T-helper 9 cell (primary cell): Measurements from ENCODE around the gene TMEM129.

ENCODE experiments used
- DNase-seq: peaks from one replicate; pipeline ENCODE4 v3.0.0-alpha.2; 2020

The TMEM129 gene

DNA sequence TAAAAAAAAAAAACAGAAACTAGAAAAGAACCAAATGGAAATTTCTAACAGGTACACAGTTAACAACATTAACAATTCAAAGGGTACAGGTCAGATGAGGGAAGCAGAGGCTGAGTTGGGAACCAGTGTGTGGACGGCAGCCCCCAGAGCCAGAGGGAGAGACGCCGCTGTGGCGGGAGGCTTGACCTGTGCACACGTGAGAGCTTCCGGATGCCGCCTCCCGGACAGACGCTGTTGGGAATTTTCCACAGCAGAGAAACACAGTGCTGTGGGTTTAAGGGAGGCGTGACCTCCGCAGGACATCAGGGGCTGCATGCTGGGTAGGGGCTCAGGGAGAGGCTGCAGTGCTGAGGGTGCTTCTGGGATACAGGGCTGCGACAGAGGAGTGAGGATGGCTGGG lies 22.4 kb upstream of the TMEM129 start:
- DNase-seq, result no peak

DNA sequence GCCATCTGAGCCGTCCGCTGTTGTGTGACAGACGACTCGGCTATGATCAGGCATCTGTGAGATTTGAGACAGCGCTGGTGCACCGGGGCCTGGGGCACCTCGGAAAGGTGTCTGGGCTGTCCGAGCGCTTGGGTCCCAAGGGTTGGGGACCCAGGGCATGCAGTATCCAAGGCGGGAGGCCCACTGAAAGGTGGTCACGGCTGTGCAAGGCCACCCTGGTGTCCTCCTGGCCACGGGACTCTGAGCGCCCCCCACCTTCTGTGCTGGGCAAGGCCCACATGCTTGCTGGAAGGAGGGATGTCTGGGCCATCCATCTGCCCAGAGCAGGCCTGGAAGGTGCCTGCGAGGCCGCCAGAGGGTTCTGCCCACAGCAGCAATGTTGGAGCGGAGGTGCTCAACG lies 20.1 kb upstream of the TMEM129 start:
- DNase-seq, result no peak

DNA sequence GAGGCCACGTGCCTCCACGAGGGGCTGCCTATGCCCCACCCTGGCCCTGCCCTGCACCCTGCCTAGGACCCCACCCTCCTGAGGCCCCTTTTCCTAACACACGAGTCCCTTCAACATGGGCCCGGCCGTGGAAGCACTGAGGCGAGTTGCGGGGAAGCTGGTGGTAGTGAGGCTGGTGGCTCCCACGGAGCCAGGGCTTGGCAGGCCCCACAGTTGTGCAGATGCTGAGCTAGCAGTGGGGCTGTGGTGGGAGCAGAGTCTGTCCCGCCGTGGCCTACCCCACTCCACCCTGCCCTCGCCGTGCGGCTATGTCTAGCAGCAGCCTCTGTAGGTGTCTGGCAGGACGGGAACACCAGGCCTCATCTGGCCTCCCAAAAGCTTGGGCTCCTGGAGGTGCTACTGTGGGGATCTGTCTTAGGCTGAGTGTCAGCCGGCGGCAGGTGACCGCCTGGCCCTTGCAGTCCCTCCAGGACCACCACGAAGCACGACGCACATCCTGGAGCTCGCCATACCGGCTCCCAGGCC lies 19.0 kb upstream of the TMEM129 start:
- no peak for DNase-seq

DNA sequence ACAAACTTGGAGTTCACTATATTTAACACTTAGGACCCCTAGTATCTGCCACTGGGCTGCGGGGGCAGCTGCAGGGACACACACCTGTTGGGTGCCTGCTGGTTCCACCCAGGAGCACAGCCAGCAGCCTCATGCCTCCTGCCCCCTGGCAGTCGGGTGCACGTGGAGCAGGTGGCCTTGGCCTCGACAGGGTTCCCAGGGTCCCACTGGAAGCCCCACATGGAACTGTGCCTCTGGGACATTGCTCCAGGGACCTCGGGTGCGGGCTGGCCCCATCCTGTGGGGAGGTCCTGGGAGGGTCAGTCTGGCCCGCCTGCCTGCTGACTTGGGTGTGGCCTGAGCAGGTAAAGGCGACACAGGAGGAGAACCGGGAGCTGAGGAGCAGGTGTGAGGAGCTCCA lies 18.2 kb upstream of the TMEM129 start:
- DNase-seq, result no peak

DNA sequence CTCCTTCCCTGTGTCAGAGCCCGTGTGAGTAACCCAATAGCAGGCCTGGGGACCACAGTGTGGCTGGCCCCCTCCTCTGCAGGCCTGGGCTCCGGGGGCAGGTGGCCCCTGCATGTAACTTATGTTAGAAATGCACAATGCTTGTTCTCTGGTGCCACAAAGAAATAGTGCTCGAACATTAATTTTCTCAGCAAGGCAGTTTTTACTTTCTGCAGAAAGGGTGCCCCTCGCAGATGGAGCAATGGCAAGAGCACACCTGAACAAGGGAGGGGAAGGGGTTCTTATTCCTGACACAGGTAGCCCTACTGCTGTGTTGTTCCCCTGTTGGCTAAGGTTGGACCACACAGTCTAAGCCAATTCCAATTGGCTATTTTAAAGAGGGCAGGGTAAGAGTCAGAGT lies 17.3 kb upstream of the TMEM129 start:
- no peak for DNase-seq

DNA sequence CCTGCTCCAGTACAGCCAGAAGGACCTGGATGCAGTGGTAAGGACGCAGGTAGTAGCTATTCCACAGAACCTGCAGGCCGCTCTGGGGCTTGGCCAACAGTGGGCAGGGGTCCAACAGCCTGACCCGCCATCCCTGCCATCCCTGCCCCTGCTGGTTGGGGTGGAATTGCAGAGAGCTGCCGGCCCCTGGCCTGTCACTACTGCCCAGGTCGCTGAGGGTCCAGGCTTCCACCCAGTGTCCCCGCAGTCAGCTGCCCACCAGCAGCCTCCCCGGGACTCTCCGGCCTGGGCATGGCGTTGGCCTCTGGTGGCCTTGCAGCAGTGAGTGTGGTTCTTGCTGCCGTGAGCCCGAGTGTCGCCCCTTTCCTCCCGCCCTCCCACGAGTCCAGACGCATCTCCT lies 16.5 kb upstream of the TMEM129 start:
- no peak for DNase-seq

DNA sequence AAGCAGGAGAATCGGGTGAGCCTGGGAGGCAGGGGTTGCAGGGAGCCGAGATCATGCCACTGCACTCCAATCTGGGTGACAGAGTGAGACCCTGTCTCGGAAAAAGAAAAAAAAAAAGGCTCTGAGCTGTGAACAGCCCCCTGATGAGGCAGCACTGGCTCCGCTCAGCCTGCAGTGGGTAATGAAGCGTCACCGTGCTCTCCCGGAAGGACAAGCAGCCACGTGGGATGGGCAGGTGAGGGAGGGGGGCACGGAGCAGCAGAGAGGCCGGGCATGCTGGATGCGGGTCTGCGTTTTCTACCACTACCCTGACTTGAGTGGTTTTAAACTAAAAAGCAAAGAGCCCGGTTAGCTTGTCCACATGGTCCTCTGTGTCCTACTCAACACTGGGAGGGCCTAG lies 15.7 kb upstream of the TMEM129 start:
- DNase-seq, result no peak

DNA sequence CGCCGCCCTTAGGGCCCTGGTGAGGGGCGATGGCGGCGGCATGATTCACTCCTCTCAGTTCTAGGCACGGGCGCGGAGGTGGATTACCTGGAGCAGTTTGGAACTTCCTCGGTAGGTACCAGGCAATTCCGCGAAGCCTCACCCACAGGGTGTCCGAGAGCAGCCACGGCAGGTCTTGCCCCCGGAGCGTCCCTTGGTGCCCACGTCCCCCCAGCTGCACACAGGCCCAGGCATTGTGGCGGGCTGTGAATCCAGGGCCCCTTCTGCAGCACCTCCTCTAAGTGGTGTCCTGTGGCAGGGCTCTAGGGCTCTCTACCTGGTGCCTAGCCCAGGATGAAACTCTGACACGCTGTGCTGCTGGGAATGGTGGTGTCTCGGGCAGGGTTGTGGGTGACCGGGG lies 14.1 kb upstream of the TMEM129 start:
- no peak for DNase-seq

DNA sequence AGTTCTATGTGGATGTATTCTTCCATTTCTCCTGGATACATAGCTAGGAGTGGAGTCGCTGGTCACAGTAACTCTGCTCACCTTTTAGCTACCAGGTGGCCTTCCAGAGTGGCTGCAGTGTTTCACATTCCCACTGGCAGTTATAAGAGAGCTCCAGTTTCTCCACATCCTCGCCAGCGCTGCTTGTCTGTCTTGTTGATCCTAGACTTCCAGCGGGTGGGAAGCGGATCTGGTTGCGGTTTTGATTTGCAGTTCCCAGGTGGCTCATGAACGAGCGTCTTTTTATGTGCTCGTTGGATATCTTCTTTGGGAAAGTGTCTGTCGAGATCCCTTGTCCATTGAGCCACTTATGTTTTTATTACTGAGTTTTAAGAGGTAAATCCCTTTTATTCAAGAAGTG lies 11.8 kb upstream of the TMEM129 start:
- DNase-seq, result no peak

DNA sequence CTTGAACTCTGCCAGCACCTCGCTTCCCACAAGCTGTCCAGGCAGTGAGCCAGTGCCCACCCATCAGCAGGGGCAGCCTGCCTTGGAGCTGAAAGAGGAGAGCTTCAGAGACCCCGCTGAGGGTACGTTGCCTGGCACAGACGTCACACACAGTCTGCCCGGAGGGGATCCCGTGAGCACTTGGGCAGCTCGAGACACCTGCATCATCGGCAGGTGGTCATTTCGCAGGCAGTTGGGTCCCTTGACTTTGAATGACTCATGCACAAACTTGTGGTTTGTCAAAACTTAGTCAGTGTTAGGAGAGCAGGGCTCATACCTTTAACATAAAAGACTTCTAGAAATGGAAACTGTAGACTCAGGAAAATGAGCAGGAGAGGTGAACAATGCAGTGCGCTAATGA lies 10.1 kb upstream of the TMEM129 start:
- no peak for DNase-seq

DNA sequence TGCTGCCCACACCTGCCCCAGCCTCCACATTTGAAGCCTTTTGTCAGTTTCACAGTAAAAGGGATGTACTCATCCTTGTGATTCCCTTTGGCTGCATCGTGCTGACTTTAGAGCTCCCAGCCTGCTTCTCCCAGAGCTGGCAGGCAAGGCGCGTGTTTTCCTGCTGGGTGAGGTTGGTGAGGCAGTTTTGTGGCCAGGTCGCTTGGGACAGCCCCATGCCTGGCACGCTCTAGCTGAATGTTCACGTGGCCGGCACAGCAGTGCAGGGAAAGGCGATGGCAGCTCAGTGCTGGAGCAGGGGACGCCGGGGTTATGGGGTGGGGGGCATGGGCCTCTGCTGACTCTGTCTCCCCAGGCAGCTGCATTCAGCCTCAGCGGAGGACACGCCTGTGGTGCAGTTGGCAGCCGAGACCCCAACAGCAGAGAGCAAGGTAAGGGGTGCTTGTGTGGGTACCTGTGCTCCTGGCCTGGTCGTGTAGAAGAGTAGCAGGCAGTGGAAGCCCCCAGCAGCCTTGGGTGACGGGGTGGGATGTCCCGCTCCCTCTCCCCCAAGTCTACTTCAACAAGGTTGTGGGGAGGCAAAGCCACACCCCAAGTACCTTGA lies 9.5 kb upstream of the TMEM129 start:
- DNase-seq, result no peak

DNA sequence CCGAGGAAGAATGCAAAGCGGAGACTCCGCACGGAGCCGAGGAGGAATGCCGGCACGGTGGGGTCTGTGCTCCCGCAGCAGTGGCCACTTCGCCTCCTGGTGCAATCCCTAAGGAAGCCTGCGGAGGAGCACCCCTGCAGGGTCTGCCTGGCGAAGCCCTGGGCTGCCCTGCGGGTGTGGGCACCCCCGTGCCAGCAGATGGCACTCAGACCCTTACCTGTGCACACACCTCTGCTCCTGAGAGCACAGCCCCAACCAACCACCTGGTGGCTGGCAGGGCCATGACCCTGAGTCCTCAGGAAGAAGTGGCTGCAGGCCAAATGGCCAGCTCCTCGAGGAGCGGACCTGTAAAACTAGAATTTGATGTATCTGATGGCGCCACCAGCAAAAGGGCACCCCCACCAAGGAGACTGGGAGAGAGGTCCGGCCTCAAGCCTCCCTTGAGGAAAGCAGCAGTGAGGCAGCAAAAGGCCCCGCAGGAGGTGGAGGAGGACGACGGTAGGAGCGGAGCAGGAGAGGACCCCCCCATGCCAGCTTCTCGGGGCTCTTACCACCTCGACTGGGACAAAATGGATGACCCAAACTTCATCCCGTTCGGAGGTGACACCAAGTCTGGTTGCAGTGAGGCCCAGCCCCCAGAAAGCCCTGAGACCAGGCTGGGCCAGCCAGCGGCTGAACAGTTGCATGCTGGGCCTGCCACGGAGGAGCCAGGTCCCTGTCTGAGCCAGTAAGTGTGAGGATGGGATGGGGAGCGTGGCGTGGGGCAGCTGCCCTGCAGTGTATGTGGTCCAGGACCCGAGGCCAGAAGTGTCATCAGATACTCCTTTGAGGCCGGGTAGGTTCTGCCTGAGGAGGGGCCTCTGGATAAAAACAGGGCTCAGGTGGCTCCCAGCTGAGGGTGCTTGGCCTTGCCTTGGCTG lies 7.2 kb upstream of the TMEM129 start:
- no peak for DNase-seq

DNA sequence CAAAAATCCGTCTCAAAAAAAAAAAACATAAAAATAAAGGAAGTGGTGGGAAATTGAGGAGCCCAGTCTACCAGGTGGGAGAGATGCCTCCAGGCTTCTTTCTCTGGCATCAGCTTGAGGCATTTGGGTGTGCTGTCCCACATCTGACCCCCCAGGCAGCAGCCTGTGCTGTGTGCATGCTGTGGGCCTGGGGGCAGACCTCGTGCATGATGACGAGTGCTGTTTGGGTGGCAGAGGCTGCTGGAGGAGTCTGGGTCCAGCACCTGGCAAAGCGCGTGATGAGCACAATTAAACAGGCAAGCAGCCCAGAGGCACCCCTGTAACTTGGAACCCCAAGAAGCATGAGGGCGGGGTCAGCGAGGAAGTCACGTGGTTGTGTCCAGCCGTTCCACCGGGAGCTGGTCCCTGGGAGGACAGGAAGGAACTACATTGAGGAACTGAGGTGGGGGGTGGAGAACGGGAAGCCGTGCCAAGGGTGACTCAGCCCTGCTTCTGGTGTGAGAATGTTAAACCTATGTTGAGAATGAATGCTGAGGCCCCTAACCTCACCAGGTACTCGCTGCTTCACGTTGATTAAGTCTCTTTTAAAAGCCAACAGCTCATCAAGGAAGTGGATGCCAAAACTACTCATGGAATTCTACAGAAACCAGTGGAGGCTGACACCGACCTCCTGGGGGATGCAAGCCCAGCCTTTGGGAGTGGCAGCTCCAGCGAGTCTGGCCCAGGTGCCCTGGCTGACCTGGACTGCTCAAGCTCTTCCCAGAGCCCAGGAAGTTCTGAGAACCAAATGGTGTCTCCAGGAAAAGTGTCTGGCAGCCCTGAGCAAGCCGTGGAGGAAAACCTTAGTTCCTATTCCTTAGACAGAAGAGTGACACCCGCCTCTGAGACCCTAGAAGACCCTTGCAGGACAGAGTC lies 6.3 kb upstream of the TMEM129 start:
- DNase-seq, result no peak

DNA sequence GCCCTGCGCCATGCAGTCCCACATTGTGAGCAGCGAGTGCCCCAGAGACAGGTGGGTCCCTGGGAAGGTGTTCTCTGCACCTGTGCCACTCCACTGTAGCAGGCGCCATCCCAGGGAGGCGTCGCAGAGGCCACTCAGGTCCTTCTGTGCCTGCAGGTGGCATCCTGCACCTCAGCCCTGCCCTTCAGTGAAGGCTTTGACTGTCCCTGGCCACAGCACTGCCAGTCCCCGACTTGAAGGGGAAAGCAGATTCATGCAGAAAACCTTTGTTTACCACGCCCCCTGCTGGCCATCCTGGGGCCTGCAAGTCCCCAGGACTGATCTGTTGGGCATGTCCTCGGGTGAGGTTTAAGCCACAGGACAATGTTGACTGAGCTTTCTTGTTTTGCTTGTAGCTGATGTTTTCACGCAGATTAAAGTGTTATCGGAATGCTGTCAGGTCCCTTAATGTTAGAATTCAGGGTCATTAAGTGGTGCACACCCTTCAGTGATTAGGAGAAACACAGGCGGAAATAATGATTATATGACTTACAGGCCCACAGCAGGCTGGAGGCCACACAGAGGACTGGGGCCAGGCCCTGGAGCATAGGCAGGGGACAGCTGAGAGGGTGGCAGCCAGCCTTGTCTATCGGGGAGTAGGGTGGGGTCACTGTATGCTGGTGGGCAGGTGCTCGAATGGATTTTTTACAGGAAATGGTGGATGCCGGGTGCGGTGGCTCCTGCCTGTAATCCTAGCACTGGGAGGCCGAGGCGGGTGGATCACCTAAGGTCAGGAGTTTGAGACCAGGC lies 5.2 kb upstream of the TMEM129 start:
- DNase-seq, result peak; percentile 94

DNA sequence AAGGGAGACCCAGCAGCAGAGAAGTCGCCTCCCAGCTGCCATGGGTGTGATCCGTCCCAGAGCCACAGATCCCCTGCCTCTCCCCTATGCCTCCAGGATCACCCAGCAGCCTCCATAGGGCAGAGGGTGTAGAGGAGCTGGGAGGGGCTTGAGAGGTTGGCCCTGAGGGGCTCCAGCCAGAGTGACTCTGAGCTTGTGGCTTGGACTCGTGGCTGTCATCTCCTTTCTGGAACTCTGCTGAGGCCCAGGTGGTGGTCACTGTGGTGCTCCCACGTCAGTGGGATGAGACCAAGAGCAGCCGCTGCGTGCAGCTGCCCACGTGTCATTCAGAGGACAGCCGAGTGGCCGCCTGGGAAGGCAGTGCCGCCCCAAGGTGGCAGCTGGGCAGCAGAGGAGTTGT lies 4.4 kb upstream of the TMEM129 start:
- no peak for DNase-seq

DNA sequence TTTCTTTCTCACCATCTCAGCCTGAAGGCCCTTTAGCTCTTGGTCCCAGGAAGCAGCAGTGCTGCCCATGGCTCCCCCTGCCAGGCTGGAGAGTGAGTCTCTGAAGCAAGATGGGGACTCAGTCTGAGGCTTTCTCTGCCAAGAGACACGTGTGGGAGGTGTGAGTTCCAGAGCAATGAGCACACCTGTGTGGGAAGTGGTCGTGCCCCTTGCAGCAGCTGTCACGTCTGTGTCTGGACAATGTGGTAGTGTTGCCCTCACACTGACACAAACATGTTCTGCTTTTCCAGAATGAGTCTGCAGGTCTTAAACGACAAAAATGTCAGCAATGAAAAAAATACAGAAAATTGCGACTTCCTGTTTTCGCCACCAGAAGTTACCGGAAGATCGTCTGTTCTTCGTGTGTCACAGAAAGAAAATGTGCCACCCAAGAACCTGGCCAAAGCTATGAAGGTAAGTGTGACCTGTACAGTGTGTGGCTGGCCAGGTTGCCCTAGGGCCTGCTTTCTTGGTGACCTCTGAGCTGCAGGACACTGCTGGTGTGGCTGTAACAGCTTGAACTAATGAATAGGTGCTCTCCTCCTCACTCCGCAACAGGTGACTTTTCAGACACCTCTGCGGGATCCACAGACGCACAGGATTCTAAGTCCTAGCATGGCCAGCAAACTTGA lies 2.1 kb upstream of the TMEM129 start:
- peak; percentile 26 for DNase-seq

DNA sequence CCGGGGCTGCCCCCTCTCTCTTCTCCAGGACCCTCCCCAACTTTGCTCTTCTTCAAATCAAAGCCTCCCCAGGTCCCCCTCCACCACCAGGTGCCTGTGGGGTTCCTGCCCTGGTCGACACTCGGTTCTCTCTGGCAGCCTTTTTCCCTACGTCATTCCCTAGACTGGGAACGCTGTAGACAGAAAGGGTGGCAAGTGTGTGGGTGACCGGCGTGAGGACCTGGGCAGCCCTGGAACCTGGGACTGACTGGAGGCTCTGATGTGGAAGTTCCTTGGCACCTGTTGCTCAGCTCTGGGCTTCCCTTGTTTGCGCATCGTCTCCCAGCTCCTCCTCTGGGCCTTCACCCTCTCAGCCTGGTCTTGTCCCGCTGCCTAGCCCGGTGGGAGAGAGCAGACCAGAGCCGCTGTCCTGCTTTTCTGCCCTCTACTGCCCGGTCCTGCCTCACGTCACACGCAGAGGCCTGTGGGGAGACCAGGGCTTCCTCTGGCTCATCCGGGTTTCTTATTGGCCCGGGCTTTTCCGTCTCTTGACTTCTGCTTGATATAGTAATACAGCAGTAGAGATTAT lies 1.5 kb upstream of the TMEM129 start:
- no peak for DNase-seq

DNA sequence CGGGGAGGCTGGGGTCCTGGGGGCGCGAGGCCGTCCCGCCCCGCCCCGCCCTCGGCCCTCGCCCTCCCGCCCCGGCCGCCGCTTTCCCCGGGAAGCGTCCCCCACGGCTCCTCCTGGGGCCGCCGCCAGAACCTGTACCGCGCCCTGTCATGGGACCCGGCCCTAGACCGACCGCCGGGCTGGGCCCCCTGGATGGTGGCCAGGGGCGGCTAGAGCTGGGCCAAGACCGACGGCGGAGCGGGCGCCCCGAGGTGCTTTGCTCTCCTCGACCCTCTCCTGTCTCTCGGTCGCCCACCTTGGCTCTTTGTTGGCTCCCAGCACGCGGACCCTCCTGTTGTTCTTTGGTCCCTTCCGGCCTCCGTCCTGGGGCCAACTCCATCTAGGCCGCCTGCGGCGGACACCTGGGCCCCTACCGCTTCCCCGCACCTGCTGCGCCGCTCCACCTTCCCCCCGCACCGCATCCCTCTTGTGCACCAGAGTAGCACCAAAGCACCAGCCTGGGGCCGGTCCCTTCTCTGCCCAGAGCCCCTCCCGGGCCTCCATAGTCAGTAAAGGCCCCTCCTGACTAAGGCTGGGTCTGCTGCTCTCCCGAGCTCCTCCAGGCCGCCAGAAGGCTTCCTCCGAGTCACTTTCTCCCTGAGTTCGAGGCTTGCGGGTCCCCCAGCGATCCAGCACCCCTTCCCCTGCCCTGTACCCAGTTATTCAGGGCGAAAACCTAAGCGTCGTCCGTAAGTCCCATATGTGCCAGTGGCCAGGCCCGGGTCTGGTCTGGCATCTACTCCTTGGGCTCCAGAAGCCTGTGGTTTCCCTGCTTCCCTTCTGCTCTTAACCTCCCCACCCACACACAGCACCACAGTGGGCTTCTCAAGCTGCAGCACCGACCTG lies 785 bp upstream of the TMEM129 start:
- DNase-seq, result no peak

DNA sequence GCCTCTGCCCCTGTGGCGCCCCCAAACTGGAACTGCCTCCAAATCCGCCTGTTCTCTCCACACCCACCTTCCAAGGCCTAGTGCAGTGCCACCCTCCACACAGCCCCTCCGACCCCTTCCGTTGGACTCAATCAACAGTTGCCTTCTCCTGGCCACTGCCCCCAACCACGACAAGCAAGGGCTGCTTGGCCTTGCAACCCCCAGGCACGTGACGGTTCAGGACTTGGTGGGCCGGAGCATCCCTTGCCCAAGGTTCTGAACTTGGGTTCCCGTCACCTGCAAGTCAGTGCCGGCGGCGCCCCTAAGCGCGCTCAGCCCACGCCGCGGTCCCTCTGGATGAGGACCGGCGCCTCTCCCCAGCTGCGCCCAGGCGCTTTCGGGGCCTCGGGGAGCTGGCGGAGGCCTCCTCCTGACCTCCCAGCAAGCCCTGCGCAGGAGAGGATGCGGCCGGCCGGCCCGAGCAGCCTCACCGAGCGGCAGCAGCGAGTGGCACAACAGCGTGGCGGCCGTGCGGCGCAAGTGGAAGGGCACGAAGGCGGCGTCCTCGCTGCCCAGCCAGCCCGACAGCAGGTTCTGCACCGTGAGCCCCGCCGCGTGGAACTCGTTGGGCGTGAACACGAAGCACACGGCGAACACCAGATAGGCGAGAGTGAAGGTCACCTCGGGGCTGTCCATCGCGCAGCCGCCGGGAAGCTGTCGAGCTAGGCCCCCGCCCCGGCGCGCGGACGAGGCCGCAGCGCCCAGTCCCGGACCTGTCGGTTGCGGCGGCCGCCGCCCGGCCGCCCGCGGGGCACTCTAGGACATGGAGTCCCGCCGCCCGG lies 750 bp downstream of the TMEM129 start:
- peak; percentile 32 for DNase-seq
